22Rv1 (cell line): ENCODE data around the gene NEIL3.

Experiments used
- ZFX ChIP-seq: fragments of 450-650 bp; IDR thresholded peaks from 2 replicates; pipeline ENCODE4 v1.6.1; 2017; ENCODE audit warnings: antibody characterized with exemption, borderline replicate concordance
- TF ChIP-seq, protein P1 (sequence below): fragments of 450-650 bp; IDR thresholded peaks from 2 replicates; pipeline ENCODE4 v1.5.1; 2017; ENCODE audit warnings: mild to moderate bottlenecking

DNA sequence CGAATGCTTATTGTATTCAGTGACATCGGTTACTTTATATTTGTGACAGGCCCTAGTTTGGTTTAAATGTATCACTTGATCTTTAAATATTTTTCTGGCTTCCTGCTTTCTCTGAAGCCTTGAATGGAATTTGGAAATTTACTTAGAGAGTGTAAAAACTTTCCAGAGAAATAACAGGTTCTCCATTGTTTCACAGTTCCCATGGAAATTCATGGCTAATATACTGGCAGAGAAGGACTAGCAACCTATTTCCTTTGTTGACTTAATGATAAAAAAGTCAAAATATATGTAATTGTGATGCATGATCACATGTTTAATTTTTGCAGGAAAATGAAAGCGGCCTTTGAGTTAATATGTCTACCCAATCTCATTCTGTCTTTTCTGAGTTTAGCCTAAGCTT lies 13.2 kb downstream of the NEIL3 start:
- TF ChIP-seq, protein P1, sequence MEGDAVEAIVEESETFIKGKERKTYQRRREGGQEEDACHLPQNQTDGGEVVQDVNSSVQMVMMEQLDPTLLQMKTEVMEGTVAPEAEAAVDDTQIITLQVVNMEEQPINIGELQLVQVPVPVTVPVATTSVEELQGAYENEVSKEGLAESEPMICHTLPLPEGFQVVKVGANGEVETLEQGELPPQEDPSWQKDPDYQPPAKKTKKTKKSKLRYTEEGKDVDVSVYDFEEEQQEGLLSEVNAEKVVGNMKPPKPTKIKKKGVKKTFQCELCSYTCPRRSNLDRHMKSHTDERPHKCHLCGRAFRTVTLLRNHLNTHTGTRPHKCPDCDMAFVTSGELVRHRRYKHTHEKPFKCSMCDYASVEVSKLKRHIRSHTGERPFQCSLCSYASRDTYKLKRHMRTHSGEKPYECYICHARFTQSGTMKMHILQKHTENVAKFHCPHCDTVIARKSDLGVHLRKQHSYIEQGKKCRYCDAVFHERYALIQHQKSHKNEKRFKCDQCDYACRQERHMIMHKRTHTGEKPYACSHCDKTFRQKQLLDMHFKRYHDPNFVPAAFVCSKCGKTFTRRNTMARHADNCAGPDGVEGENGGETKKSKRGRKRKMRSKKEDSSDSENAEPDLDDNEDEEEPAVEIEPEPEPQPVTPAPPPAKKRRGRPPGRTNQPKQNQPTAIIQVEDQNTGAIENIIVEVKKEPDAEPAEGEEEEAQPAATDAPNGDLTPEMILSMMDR: no peak
- TF ChIP-seq ZFX: no peak
